HUES64 (cell line): ENCODE measurements around the gene FGF8. TPM values are rescaled to one million over a fixed set of nuclear protein-coding genes. Genes with fewer than 3 reads are reported as not detected.

ENCODE experiments used
- H3K27ac ChIP-seq: 2 replicates; pipeline ENCODE4 v1.7.0; 2013; ENCODE audit warnings: low read depth, low read length, inconsistent platforms
- H3K27me3 ChIP-seq: 2 replicates; pipeline ENCODE4 v1.6.1; 2013; ENCODE audit warnings: mild to moderate bottlenecking, low read length; ENCODE audit not compliant: insufficient read depth
- H3K36me3 ChIP-seq: 2 replicates; pipeline ENCODE4 v1.6.1; 2013; ENCODE audit warnings: mild to moderate bottlenecking, low read length; ENCODE audit not compliant: insufficient read depth
- H3K4me1 ChIP-seq: 2 replicates; pipeline ENCODE4 v1.6.1; 2013; ENCODE audit warnings: mild to moderate bottlenecking, low read length, moderate library complexity; ENCODE audit not compliant: insufficient read depth
- H3K4me3 ChIP-seq: 2 replicates; pipeline ENCODE4 v1.5.1; 2013; ENCODE audit warnings: mild to moderate bottlenecking, low read length, moderate library complexity
- H3K9ac ChIP-seq: 2 replicates; pipeline ENCODE4 v1.6.1; 2013; ENCODE audit warnings: mild to moderate bottlenecking, low read depth, low read length
- H3K9me3 ChIP-seq: 2 replicates; pipeline ENCODE4 v1.6.1; 2013; ENCODE audit warnings: low read depth, low read length; ENCODE audit not compliant: insufficient read depth
- WGBS: fragments of 150-250, 120-280 bp; methylation state at CpG from one replicate; pipeline ENCODE4 v1.1.7; 2013; ENCODE audit warnings: missing lambda C conversion rate; 5-methylcytosine and 5-hydroxymethylcytosine counted together
- polyA plus RNA-seq, 2 experiments: library from polyadenylated mRNA; stranded (reverse); fragments of 50-300 nt; gene quantifications; one replicate each; pipeline ENCODE4 v1.2.3, GENCODE V29; 2013

Gene FGF8
- polyA plus RNA-seq (2013, experiment 1 of 2) = 22.1 TPM
- 20.0 TPM for polyA plus RNA-seq (2013, experiment 2 of 2)

GRCh38 chr10:101775273-101776160, at the start of gene FGF8:
TSS of gene FGF8 (minus strand) at chr10:101776114. CDS start at chr10:101775900, 214 bp downstream.
- peaks cover 90% of the 10 kb centered on the region for H3K27me3 ChIP-seq
- peaks cover 46% of the 10 kb centered on the region for H3K4me1 ChIP-seq
- no peak within 1 kb of the TSS for H3K27ac ChIP-seq
- peak within 1 kb of the TSS; percentile 49 for H3K4me3 ChIP-seq
- H3K36me3 ChIP-seq = no peaks in the 10 kb centered on the region
- under 1% methylated on average over 86 of the region's 98 CpGs for WGBS
- H3K9ac ChIP-seq = no peak within 1 kb of the TSS
- H3K9me3 ChIP-seq = no peaks in the 10 kb centered on the region

- Histone ChIP-seq H3K36me3 (peaks cover 2% of the 10 kb centered on the region; the same call in 1 of the 2 replicates), H3K27ac (no peak overlapping the region), H3K4me3 (no peak overlapping the region), H3K9me3 (no peaks in the 10 kb centered on the region), H3K4me1 (peaks cover 3% of the 10 kb centered on the region; the same call in 1 of the 2 replicates), H3K9ac (no peak overlapping the region), H3K27me3 (no peaks in the 10 kb centered on the region)
- WGBS = 93% methylated on average over 2 of the region's 2 CpGs
Observed at GRCh38 chr10:101824736-101825135, 48.8 kb upstream of the FGF8 start.

GRCh38 chr10:101818872-101819633, 43.1 kb upstream of the FGF8 start:
- peak overlapping the region; percentile 47 for H3K9ac ChIP-seq
- 23% methylated on average over 14 of the region's 14 CpGs for WGBS
- no peaks in the 10 kb centered on the region for H3K36me3 ChIP-seq
- peaks cover 10% of the 10 kb centered on the region for H3K4me1 ChIP-seq
- H3K4me3 ChIP-seq = peak overlapping the region; percentile 95
- no peaks in the 10 kb centered on the region for H3K27me3 ChIP-seq
- H3K27ac ChIP-seq = peak overlapping the region; percentile 73
- no peaks in the 10 kb centered on the region for H3K9me3 ChIP-seq

GRCh38 chr10:101818119-101818871, 42.4 kb upstream of the FGF8 start, which contains the start of gene OGA:
TSS of gene OGA (minus strand) at chr10:101818444. CDS start at chr10:101818022, 422 bp downstream.
- Histone ChIP-seq H3K27ac (peak within 1 kb of the TSS; percentile 94), H3K36me3 (peaks cover 3% of the 10 kb centered on the region; the same call in 1 of the 2 replicates), H3K27me3 (no peaks in the 10 kb centered on the region), H3K4me1 (peaks cover 13% of the 10 kb centered on the region), H3K9ac (peak within 1 kb of the TSS; percentile 99), H3K9me3 (no peaks in the 10 kb centered on the region), H3K4me3 (peak within 1 kb of the TSS; percentile 95)
- WGBS = under 1% methylated on average over 47 of the region's 47 CpGs

GRCh38 chr10:101817337-101818118, 41.6 kb upstream of the FGF8 start:
- H3K27me3 ChIP-seq = no peaks in the 10 kb centered on the region
- H3K27ac ChIP-seq = peak overlapping the region; percentile 94
- H3K4me1 ChIP-seq = peaks cover 19% of the 10 kb centered on the region
- H3K4me3 ChIP-seq = peak overlapping the region; percentile 95
- no peaks in the 10 kb centered on the region for H3K9me3 ChIP-seq
- H3K9ac ChIP-seq = peak overlapping the region; percentile 99
- peaks cover 11% of the 10 kb centered on the region for H3K36me3 ChIP-seq
- WGBS = under 1% methylated on average over 43 of the region's 44 CpGs

GRCh38 chr10:101816913-101817336, 41.0 kb upstream of the FGF8 start:
- no peak overlapping the region for H3K27ac ChIP-seq
- H3K9me3 ChIP-seq = no peaks in the 10 kb centered on the region
- H3K4me1 ChIP-seq = peaks cover 21% of the 10 kb centered on the region
- peak overlapping the region; percentile 99 for H3K9ac ChIP-seq
- no peaks in the 10 kb centered on the region for H3K27me3 ChIP-seq
- WGBS = 3% methylated on average over 14 of the region's 14 CpGs
- H3K4me3 ChIP-seq = peak overlapping the region; percentile 95
- peaks cover 17% of the 10 kb centered on the region for H3K36me3 ChIP-seq

- Histone ChIP-seq H3K36me3 (peaks cover 22% of the 10 kb centered on the region), H3K4me1 (peaks cover 21% of the 10 kb centered on the region), H3K27me3 (no peaks in the 10 kb centered on the region), H3K9ac (peak overlapping the region; percentile 99), H3K4me3 (peak overlapping the region; percentile 95), H3K9me3 (no peaks in the 10 kb centered on the region), H3K27ac (no peak overlapping the region)
- 3% methylated on average over 4 of the region's 5 CpGs for WGBS
Observed at GRCh38 chr10:101816376-101816775, 40.5 kb upstream of the FGF8 start.

GRCh38 chr10:101814466-101815071, 38.7 kb upstream of the FGF8 start:
- peak overlapping the region; percentile 95 for H3K4me3 ChIP-seq
- 90% methylated on average over 8 of the region's 8 CpGs for WGBS
- H3K4me1 ChIP-seq = peaks cover 21% of the 10 kb centered on the region
- no peak overlapping the region for H3K9ac ChIP-seq
- peaks cover 40% of the 10 kb centered on the region for H3K36me3 ChIP-seq
- no peaks in the 10 kb centered on the region for H3K9me3 ChIP-seq
- no peak overlapping the region for H3K27ac ChIP-seq
- no peaks in the 10 kb centered on the region for H3K27me3 ChIP-seq

GRCh38 chr10:101812606-101813005, 36.7 kb upstream of the FGF8 start:
- Histone ChIP-seq H3K27ac (no peak overlapping the region), H3K4me1 (peaks cover 21% of the 10 kb centered on the region), H3K27me3 (no peaks in the 10 kb centered on the region), H3K4me3 (no peak overlapping the region), H3K9me3 (no peaks in the 10 kb centered on the region), H3K36me3 (peaks cover 60% of the 10 kb centered on the region), H3K9ac (no peak overlapping the region)
- 96% methylated on average over 3 of the region's 4 CpGs for WGBS

GRCh38 chr10:101807158-101807557, 31.2 kb upstream of the FGF8 start:
- H3K36me3 ChIP-seq = peaks cover 97% of the 10 kb centered on the region
- 92% methylated on average over 1 of the region's 1 CpG for WGBS

More at GRCh38 chr10:101807158-101807557, 31.2 kb upstream of the FGF8 start:
- H3K4me3 ChIP-seq = no peak overlapping the region
- no peak overlapping the region for H3K27ac ChIP-seq
- no peak overlapping the region for H3K9ac ChIP-seq
- no peaks in the 10 kb centered on the region for H3K4me1 ChIP-seq
- H3K9me3 ChIP-seq = no peaks in the 10 kb centered on the region
- no peaks in the 10 kb centered on the region for H3K27me3 ChIP-seq
